HT1080 (cell line): ENCODE results near the gene TRAF3. TPM values are rescaled to one million over a fixed set of nuclear protein-coding genes. Genes with fewer than 3 reads are reported as not detected.

Source experiments
- DNase-seq: peaks from one replicate; pipeline ENCODE4 v3.0.0-alpha.2; 2015; ENCODE audit warnings: low read depth
- polyA plus RNA-seq, 2 experiments: library from polyadenylated mRNA; depleted of rRNA; stranded (reverse); fragments of >200 nt; gene quantifications; 2 replicates each; pipeline ENCODE4 v1.2.3, GENCODE V29; 2015
- total RNA-seq: library from RNA; depleted of rRNA; stranded (reverse); fragments of >200 nt; shearing (Covaris generic); gene quantifications from 2 replicates; pipeline ENCODE4 v1.2.3, GENCODE V29; 2014; rRNA removed

Gene TRAF3
- 21.4 and 24.0 TPM in 2 replicates for total RNA-seq
- polyA plus RNA-seq (2015; cell fraction: cytosol; rRNA removed): 21.7 and 23.9 TPM in 2 replicates
- 17.5 and 18.9 TPM in 2 replicates for polyA plus RNA-seq (2015; cell fraction: nucleus; rRNA removed)

- no peak for DNase-seq
Measured at GRCh38 chr14:102776761-102777710, at the start of gene TRAF3. Gene TRAF3, plus strand, starts transcription at chr14:102777449. Its CDS starts 92,753 bp downstream, at chr14:102870202.

GRCh38 chr14:102728501-102728900, 48.7 kb upstream of the TRAF3 start:
- DNase-seq: no peak

GRCh38 chr14:102729268-102729667, 48.0 kb upstream of the TRAF3 start:
- DNase-seq: no peak

- no peak for DNase-seq
Measured at GRCh38 chr14:102729825-102730224, 47.4 kb upstream of the TRAF3 start.

GRCh38 chr14:102731101-102731870, 46.0 kb upstream of the TRAF3 start:
- DNase-seq: no peak

GRCh38 chr14:102731871-102732800, 45.1 kb upstream of the TRAF3 start:
- no peak for DNase-seq

- DNase-seq: no peak
Measured at GRCh38 chr14:102732924-102733323, 44.3 kb upstream of the TRAF3 start.

GRCh38 chr14:102733326-102733725, 43.9 kb upstream of the TRAF3 start:
- no peak for DNase-seq

GRCh38 chr14:102734436-102734835, 42.8 kb upstream of the TRAF3 start:
- DNase-seq: no peak

- no peak for DNase-seq
Measured at GRCh38 chr14:102736956-102737355, 40.3 kb upstream of the TRAF3 start.

GRCh38 chr14:102737402-102738372, 39.6 kb upstream of the TRAF3 start:
- DNase-seq: no peak

- DNase-seq: no peak
Measured at GRCh38 chr14:102738373-102739189, 38.7 kb upstream of the TRAF3 start.

- no peak for DNase-seq
Measured at GRCh38 chr14:102739190-102739469, 38.1 kb upstream of the TRAF3 start.

- no peak for DNase-seq
Measured at GRCh38 chr14:102746634-102747438, 30.4 kb upstream of the TRAF3 start.

- DNase-seq: no peak
Measured at GRCh38 chr14:102748806-102749205, 28.4 kb upstream of the TRAF3 start.

- DNase-seq: no peak
Measured at GRCh38 chr14:102749393-102750305, 27.6 kb upstream of the TRAF3 start.

GRCh38 chr14:102750376-102750775, 26.9 kb upstream of the TRAF3 start:
- DNase-seq: no peak
